ENCODE results near the gene KHSRP. TPM values are rescaled to one million over a fixed set of nuclear protein-coding genes. Genes with fewer than 3 reads are reported as not detected.

Gene KHSRP
- total and polyA plus RNA-seq, 10 of the 15 experiments (the other 5 are each of a cell fraction or from before 2014, with no cell fraction given) = 4.8 to 440 (median 82.0) TPM

GRCh38 chr19:6393983-6394412 is 30.6 kb downstream of the KHSRP start:
- H3K4me2 ChIP-seq (ENCODE audit: control insufficient read depth, insufficient read depth) = peak overlapping the region; percentile 99
- H2AFZ ChIP-seq (ENCODE audit: control insufficient read depth, low read depth, low read length) = peak overlapping the region; percentile 99
- RAD21 ChIA-PET (ENCODE audit: unreplicated experiment) = interaction anchor here (0.8 to 1.6 kb wide), 3 partner anchors 21 to 31 kb away, joined by 3 to 5 read pairs (median 4); partner anchors contain the start of genes ALKBH7 and KHSRP
- POLR2A ChIA-PET = interaction anchor here (1.2 to 1.7 kb wide), 2 partner anchors 22 to 31 kb away, joined by 5 to 9 read pairs; partner anchors contain the start of genes ALKBH7 and KHSRP
- peak overlapping the region; percentile 99 for H3K4me3 ChIP-seq
- SMC1A ChIA-PET (ENCODE audit: uncharacterized antibody, unreplicated experiment) = interaction anchor here (1.1 to 1.5 kb wide), 3 partner anchors 10 to 31 kb away, joined by 3 read pairs; partner anchors contain the start of genes ALKBH7 and KHSRP
- FAIRE-seq (no peak), ATAC-seq (no peak; the same call in 2 of the 3 replicates), DNase-seq (ENCODE audit: low read depth, low spot score) (peak; percentile 63)
- intact Hi-C loops (cut with micrococcal nuclease; ENCODE audit: unreplicated experiment) (loop anchor here (1.0 to 10.0 kb wide), 2 partner anchors 31 to 111 kb away; partner anchors contain the start of gene TUBB4A), in situ Hi-C loops (cut with MboI) (no loop called here)
- WGBS (ENCODE audit: insufficient coverage, insufficient replicate concordance, low lambda C conversion rate, missing lambda C conversion rate) = 29% methylated on average over 14 of the region's 14 CpGs
- H3K36me3 ChIP-seq (ENCODE audit: control insufficient read depth in 2 of 2, insufficient read depth in 2 of 2, low read length in 1 of 2) = peaks cover 4 to 16% of the 10 kb centered on the region in 2 experiments; a peak in 3 of 4 replicates
- no TSS peak for BruUV-seq (replicated peaks)
- peaks cover 22% of the 10 kb centered on the region for H3K79me2 ChIP-seq (ENCODE audit: control insufficient read depth, insufficient read depth, low read length)
- H3K9ac ChIP-seq (ENCODE audit: control insufficient read depth, insufficient read depth, low read length) = peak overlapping the region; percentile 78
- no peaks in the 10 kb centered on the region for H3K27me3 ChIP-seq (replicated peaks in 1 of 2; ENCODE audit: control insufficient read depth in 2 of 2, insufficient read depth in 2 of 2, low read length in 1 of 2)
- TF ChIP-seq ETV6 (conservative IDR thresholded peaks at IDR 0.05 in 1 of 2, IDR thresholded peaks at IDR 0.05 in 1 of 2; ENCODE audit: borderline replicate concordance in 1 of 2, low read depth in 1 of 2) (no peak), SMARCA5 (IDR thresholded peaks at IDR 0.05) (peak; percentile 38; the same call in 1 of the 2 replicates), GATAD2B (conservative IDR thresholded peaks at IDR 0.05; ENCODE audit: low read depth) (no peak), PML (IDR thresholded peaks at IDR 0.05; ENCODE audit: low read length) (no peak), DPF2 (IDR thresholded peaks at IDR 0.05) (peak; percentile 2)
- TF ChIP-seq, protein P1, sequence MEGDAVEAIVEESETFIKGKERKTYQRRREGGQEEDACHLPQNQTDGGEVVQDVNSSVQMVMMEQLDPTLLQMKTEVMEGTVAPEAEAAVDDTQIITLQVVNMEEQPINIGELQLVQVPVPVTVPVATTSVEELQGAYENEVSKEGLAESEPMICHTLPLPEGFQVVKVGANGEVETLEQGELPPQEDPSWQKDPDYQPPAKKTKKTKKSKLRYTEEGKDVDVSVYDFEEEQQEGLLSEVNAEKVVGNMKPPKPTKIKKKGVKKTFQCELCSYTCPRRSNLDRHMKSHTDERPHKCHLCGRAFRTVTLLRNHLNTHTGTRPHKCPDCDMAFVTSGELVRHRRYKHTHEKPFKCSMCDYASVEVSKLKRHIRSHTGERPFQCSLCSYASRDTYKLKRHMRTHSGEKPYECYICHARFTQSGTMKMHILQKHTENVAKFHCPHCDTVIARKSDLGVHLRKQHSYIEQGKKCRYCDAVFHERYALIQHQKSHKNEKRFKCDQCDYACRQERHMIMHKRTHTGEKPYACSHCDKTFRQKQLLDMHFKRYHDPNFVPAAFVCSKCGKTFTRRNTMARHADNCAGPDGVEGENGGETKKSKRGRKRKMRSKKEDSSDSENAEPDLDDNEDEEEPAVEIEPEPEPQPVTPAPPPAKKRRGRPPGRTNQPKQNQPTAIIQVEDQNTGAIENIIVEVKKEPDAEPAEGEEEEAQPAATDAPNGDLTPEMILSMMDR (IDR thresholded peaks at IDR 0.05 in 2 of 3, conservative IDR thresholded peaks at IDR 0.05 in 1 of 3; ENCODE audit: control insufficient read depth in 2 of 3, extremely low read depth in 1 of 3, insufficient read depth in 1 of 3, low read depth in 3 of 3, low read length in 3 of 3) = no peak
- TF ChIP-seq, protein P2, sequence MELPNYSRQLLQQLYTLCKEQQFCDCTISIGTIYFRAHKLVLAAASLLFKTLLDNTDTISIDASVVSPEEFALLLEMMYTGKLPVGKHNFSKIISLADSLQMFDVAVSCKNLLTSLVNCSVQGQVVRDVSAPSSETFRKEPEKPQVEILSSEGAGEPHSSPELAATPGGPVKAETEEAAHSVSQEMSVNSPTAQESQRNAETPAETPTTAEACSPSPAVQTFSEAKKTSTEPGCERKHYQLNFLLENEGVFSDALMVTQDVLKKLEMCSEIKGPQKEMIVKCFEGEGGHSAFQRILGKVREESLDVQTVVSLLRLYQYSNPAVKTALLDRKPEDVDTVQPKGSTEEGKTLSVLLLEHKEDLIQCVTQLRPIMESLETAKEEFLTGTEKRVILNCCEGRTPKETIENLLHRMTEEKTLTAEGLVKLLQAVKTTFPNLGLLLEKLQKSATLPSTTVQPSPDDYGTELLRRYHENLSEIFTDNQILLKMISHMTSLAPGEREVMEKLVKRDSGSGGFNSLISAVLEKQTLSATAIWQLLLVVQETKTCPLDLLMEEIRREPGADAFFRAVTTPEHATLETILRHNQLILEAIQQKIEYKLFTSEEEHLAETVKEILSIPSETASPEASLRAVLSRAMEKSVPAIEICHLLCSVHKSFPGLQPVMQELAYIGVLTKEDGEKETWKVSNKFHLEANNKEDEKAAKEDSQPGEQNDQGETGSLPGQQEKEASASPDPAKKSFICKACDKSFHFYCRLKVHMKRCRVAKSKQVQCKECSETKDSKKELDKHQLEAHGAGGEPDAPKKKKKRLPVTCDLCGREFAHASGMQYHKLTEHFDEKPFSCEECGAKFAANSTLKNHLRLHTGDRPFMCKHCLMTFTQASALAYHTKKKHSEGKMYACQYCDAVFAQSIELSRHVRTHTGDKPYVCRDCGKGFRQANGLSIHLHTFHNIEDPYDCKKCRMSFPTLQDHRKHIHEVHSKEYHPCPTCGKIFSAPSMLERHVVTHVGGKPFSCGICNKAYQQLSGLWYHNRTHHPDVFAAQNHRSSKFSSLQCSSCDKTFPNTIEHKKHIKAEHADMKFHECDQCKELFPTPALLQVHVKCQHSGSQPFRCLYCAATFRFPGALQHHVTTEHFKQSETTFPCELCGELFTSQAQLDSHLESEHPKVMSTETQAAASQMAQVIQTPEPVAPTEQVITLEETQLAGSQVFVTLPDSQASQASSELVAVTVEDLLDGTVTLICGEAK (IDR thresholded peaks at IDR 0.05; ENCODE audit: borderline replicate concordance) = no peak; the same call in 1 of the 2 replicates
- no peaks in the 10 kb centered on the region for H3K9me3 ChIP-seq (replicated peaks; ENCODE audit: control insufficient read depth, insufficient read depth, low read length)
- H3K4me1 ChIP-seq (ENCODE audit: control insufficient read depth, insufficient read depth, low read length) = peaks cover 11% of the 10 kb centered on the region
- H4K20me1 ChIP-seq (ENCODE audit: control insufficient read depth, insufficient read depth) = no peaks in the 10 kb centered on the region
- CTCF ChIA-PET = interaction anchor here (0.6 to 1.1 kb wide), 5 partner anchors 14 to 469 kb away, joined by 3 to 4 read pairs (median 4); no protein-coding TSS in a partner anchor
- H3K27ac ChIP-seq (ENCODE audit: control insufficient read depth, insufficient read depth) = peak overlapping the region; percentile 93

Data from GM12878 (cell line).